GM23338 (cell line): ENCODE measurements around the gene COL4A1. TPM values are rescaled to one million over a fixed set of nuclear protein-coding genes. Genes with fewer than 3 reads are reported as not detected.

Experiments
- ATAC-seq: fragments of 200-7000 bp; cut with Tn5 transposase; 3 replicates; pipeline ENCODE4 v1.9.1; 2020
- DNase-seq: peaks from one replicate; pipeline ENCODE4 v3.0.0-alpha.2; 2015; ENCODE audit warnings: low spot score
- H2AFZ ChIP-seq: fragments of 200-600 bp; sonication (generic); 2 replicates; pipeline ENCODE4 v1.8.0; 2016; ENCODE audit warnings: antibody characterized with exemption, mild to moderate bottlenecking, moderate library complexity
- H3F3A ChIP-seq: fragments of 200-600 bp; sonication (generic); replicated peaks from 2 replicates; pipeline ENCODE4 v1.8.0; 2017; ENCODE audit warnings: antibody characterized with exemption, mixed run types, low read depth
- H3K27ac ChIP-seq: fragments of 200-600 bp; sonication (generic); 2 replicates; pipeline ENCODE4 v1.6.1; 2016; ENCODE audit warnings: low read depth
- H3K27me3 ChIP-seq: fragments of 200-600 bp; sonication (generic); 2 replicates; pipeline ENCODE4 v1.8.0; 2016; ENCODE audit warnings: mild to moderate bottlenecking, mixed run types, moderate library complexity; ENCODE audit not compliant: insufficient read depth
- H3K36me3 ChIP-seq: fragments of 200-600 bp; sonication (generic); 2 replicates; pipeline ENCODE4 v1.8.0; 2016; ENCODE audit warnings: mild to moderate bottlenecking; ENCODE audit not compliant: insufficient read depth
- H3K4me1 ChIP-seq: fragments of 200-600 bp; sonication (generic); 2 replicates; pipeline ENCODE4 v1.8.0; 2016; ENCODE audit warnings: mild to moderate bottlenecking, moderate library complexity; ENCODE audit not compliant: insufficient read depth
- H3K4me2 ChIP-seq: fragments of 200-600 bp; sonication (generic); 2 replicates; pipeline ENCODE4 v1.7.1; 2017; ENCODE audit warnings: mixed run types
- H3K4me3 ChIP-seq: fragments of 200-600 bp; sonication (generic); 2 replicates; pipeline ENCODE4 v1.6.1; 2016; ENCODE audit warnings: mixed run types
- H3K79me2 ChIP-seq: fragments of 200-600 bp; sonication (generic); replicated peaks from 2 replicates; pipeline ENCODE4 v1.8.0; 2017; ENCODE audit warnings: mild to moderate bottlenecking; ENCODE audit not compliant: insufficient read depth
- H3K9me2 ChIP-seq: fragments of 200-600 bp; sonication (generic); 2 replicates; pipeline ENCODE4 v1.8.0; 2017; ENCODE audit not compliant: insufficient read depth
- H4K20me1 ChIP-seq: fragments of 200-600 bp; sonication (generic); replicated peaks from 2 replicates; pipeline ENCODE4 v1.8.0; 2017; ENCODE audit warnings: mild to moderate bottlenecking; ENCODE audit not compliant: insufficient read depth
- H3K27ac Mint-ChIP-seq: 2 replicates; pipeline ENCODE4 v1.8.0; 2020; ENCODE audit warnings: inconsistent platforms, mild to moderate bottlenecking, moderate library complexity, mixed read lengths
- H3K27me3 Mint-ChIP-seq: 3 replicates; pipeline ENCODE4 v1.8.0; 2022; ENCODE audit warnings: low read depth, mild to moderate bottlenecking, moderate library complexity, mixed read lengths, inconsistent platforms; ENCODE audit not compliant: insufficient read depth, poor library complexity
- H3K36me3 Mint-ChIP-seq: 3 replicates; pipeline ENCODE4 v1.8.0; 2021; ENCODE audit warnings: low read depth, mild to moderate bottlenecking, inconsistent platforms, moderate library complexity, mixed read lengths
- H3K4me1 Mint-ChIP-seq: 3 replicates; pipeline ENCODE4 v1.8.0; 2020; ENCODE audit warnings: mild to moderate bottlenecking, inconsistent platforms, mixed read lengths
- H3K4me3 Mint-ChIP-seq: 3 replicates; pipeline ENCODE4 v1.8.0; 2021; ENCODE audit warnings: moderate library complexity, mild to moderate bottlenecking, inconsistent platforms, mixed read lengths
- H3K9me3 Mint-ChIP-seq: 3 replicates; pipeline ENCODE4 v1.8.0; 2020; ENCODE audit warnings: moderate library complexity, mild to moderate bottlenecking, inconsistent platforms, mixed read lengths
- CREB1 ChIP-seq: fragments of 250-450 bp; sonication (Bioruptor Pico); IDR thresholded peaks from 2 replicates; pipeline ENCODE4 v1.5.0; 2020; ENCODE audit warnings: low read depth, mild to moderate bottlenecking, moderate library complexity
- EZH2 ChIP-seq: fragments of 200-600 bp; sonication (generic); IDR thresholded peaks from one replicate; pipeline ENCODE4 v1.8.0; 2017; ENCODE audit warnings: antibody characterized with exemption, mild to moderate bottlenecking, low read depth; ENCODE audit not compliant: unreplicated experiment
- EZH2phosphoT487 ChIP-seq: fragments of 200-600 bp; sonication (generic); IDR thresholded peaks from one replicate; pipeline ENCODE4 v1.8.1; 2018; ENCODE audit warnings: antibody characterized with exemption; ENCODE audit not compliant: unreplicated experiment
- JUNB ChIP-seq: IDR thresholded peaks from one replicate; pipeline ENCODE4 v1.6.1; 2016; ENCODE audit warnings: antibody characterized with exemption; ENCODE audit not compliant: unreplicated experiment
- NANOG ChIP-seq: IDR thresholded peaks from 2 replicates; pipeline ENCODE4 v1.6.1; 2016; ENCODE audit warnings: antibody characterized with exemption, borderline replicate concordance
- POLR2AphosphoS5 ChIP-seq: IDR thresholded peaks from 2 replicates; pipeline ENCODE4 v1.6.1; 2016; ENCODE audit warnings: antibody characterized with exemption, low read depth
- STAT1 ChIP-seq: IDR thresholded peaks from one replicate; pipeline ENCODE4 v1.6.1; 2016; ENCODE audit warnings: antibody characterized with exemption; ENCODE audit not compliant: unreplicated experiment
- ZNF114 ChIP-seq: fragments of 250-450 bp; sonication (Bioruptor Pico); IDR thresholded peaks from 2 replicates; pipeline ENCODE4 v1.5.0; 2020; ENCODE audit warnings: mild to moderate bottlenecking, moderate library complexity
- ZNF331 ChIP-seq: fragments of 250-450 bp; sonication (Bioruptor Pico); IDR thresholded peaks from 2 replicates; pipeline ENCODE4 v1.5.0; 2020; ENCODE audit warnings: low read depth, mild to moderate bottlenecking, moderate library complexity
- polyA plus RNA-seq: library from polyadenylated mRNA; unstranded; fragments of >200 nt; fragmentation: Nextera tagmentation; extraction: Ambion mirVana; gene quantifications from 2 replicates; pipeline ENCODE4 v1.2.1, GENCODE V29; 2016
- total RNA-seq: library from RNA; depleted of rRNA; stranded (reverse); fragments of >200 nt; shearing (Covaris generic); gene quantifications from 2 replicates; pipeline ENCODE4 v1.2.3, GENCODE V29; 2014
- TF ChIP-seq, protein P1 (sequence below): IDR thresholded peaks from 2 replicates; pipeline ENCODE4 v1.6.1; 2016; ENCODE audit warnings: antibody characterized with exemption
- TF ChIP-seq, protein P2 (sequence below): IDR thresholded peaks from one replicate; pipeline ENCODE4 v1.6.1; 2018; ENCODE audit warnings: antibody characterized with exemption; ENCODE audit not compliant: unreplicated experiment
- TF ChIP-seq, protein P3 (sequence below): fragments of 250-450 bp; sonication (Bioruptor Pico); IDR thresholded peaks from 2 replicates; pipeline ENCODE4 v1.5.0; 2020; ENCODE audit warnings: mild to moderate bottlenecking, moderate library complexity
- TF ChIP-seq, protein P4 (sequence below), 2 experiments: fragments of 200-600 bp in 1 of 2; sonication (generic) in 1 of 2; conservative IDR thresholded peaks; 2 replicates each; pipeline versions ENCODE4 v1.5.1 to v1.6.1; 2016 to 2017; ENCODE audit warnings: antibody characterized with exemption in 2 of 2, low read depth in 2 of 2, mild to moderate bottlenecking in 2 of 2, moderate library complexity in 1 of 2

COL4A1 gene
- total and polyA plus RNA-seq, 2 experiments from 2014 or later = 39.1 to 110 TPM

DNA sequence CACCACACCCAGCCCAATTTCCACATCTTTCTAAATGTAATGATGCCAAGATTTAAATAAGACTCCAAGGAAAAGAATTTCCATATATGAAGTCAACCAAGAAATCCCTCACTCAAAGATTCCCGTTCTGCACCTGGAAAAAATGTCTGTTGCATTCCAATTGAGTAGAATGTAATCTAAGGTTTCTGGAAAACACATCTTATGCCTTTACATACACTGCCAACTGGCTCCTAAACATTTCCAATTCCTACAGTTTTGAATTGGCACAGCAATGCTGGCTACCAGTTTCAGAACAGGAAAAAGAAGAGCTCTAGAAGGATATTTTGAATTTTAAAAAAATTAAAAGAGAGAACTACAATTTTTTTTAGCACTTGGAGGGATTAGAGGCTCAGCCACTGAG, 43.1 kb upstream of the COL4A1 start:
- Mint-ChIP-seq H3K27me3 (peaks cover 6% of the 10 kb centered on the region), H3K9me3 (no peaks in the 10 kb centered on the region), H3K36me3 (no peaks in the 10 kb centered on the region), H3K4me3 (no peak overlapping the region), H3K4me1 (peaks cover 33% of the 10 kb centered on the region), H3K27ac (no peak overlapping the region)
- Histone ChIP-seq H3K4me3 (no peak overlapping the region), H3K36me3 (no peaks in the 10 kb centered on the region), H3K27ac (no peak overlapping the region), H3K79me2 (peaks cover 22% of the 10 kb centered on the region), H3K27me3 (no peaks in the 10 kb centered on the region), H2AFZ (no peak overlapping the region), H3F3A (no peaks in the 10 kb centered on the region), H4K20me1 (peaks cover 3% of the 10 kb centered on the region), H3K9me2 (no peaks in the 10 kb centered on the region), H3K4me1 (peaks cover 22% of the 10 kb centered on the region), H3K4me2 (no peak overlapping the region)
- ATAC-seq (no peak), DNase-seq (no peak)
- TF ChIP-seq, protein P1, sequence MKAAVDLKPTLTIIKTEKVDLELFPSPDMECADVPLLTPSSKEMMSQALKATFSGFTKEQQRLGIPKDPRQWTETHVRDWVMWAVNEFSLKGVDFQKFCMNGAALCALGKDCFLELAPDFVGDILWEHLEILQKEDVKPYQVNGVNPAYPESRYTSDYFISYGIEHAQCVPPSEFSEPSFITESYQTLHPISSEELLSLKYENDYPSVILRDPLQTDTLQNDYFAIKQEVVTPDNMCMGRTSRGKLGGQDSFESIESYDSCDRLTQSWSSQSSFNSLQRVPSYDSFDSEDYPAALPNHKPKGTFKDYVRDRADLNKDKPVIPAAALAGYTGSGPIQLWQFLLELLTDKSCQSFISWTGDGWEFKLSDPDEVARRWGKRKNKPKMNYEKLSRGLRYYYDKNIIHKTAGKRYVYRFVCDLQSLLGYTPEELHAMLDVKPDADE = no peak
- TF ChIP-seq JUNB (no peak), STAT1 (no peak), ZNF331 (CRISPR knock-in tag) (no peak), ZNF114 (CRISPR knock-in tag) (no peak), EZH2 (no peak), NANOG (no peak), EZH2phosphoT487 (no peak), CREB1 (no peak), POLR2AphosphoS5 (no peak)
- TF ChIP-seq, protein P2, sequence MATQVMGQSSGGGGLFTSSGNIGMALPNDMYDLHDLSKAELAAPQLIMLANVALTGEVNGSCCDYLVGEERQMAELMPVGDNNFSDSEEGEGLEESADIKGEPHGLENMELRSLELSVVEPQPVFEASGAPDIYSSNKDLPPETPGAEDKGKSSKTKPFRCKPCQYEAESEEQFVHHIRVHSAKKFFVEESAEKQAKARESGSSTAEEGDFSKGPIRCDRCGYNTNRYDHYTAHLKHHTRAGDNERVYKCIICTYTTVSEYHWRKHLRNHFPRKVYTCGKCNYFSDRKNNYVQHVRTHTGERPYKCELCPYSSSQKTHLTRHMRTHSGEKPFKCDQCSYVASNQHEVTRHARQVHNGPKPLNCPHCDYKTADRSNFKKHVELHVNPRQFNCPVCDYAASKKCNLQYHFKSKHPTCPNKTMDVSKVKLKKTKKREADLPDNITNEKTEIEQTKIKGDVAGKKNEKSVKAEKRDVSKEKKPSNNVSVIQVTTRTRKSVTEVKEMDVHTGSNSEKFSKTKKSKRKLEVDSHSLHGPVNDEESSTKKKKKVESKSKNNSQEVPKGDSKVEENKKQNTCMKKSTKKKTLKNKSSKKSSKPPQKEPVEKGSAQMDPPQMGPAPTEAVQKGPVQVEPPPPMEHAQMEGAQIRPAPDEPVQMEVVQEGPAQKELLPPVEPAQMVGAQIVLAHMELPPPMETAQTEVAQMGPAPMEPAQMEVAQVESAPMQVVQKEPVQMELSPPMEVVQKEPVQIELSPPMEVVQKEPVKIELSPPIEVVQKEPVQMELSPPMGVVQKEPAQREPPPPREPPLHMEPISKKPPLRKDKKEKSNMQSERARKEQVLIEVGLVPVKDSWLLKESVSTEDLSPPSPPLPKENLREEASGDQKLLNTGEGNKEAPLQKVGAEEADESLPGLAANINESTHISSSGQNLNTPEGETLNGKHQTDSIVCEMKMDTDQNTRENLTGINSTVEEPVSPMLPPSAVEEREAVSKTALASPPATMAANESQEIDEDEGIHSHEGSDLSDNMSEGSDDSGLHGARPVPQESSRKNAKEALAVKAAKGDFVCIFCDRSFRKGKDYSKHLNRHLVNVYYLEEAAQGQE = no peak
- TF ChIP-seq, protein P3, sequence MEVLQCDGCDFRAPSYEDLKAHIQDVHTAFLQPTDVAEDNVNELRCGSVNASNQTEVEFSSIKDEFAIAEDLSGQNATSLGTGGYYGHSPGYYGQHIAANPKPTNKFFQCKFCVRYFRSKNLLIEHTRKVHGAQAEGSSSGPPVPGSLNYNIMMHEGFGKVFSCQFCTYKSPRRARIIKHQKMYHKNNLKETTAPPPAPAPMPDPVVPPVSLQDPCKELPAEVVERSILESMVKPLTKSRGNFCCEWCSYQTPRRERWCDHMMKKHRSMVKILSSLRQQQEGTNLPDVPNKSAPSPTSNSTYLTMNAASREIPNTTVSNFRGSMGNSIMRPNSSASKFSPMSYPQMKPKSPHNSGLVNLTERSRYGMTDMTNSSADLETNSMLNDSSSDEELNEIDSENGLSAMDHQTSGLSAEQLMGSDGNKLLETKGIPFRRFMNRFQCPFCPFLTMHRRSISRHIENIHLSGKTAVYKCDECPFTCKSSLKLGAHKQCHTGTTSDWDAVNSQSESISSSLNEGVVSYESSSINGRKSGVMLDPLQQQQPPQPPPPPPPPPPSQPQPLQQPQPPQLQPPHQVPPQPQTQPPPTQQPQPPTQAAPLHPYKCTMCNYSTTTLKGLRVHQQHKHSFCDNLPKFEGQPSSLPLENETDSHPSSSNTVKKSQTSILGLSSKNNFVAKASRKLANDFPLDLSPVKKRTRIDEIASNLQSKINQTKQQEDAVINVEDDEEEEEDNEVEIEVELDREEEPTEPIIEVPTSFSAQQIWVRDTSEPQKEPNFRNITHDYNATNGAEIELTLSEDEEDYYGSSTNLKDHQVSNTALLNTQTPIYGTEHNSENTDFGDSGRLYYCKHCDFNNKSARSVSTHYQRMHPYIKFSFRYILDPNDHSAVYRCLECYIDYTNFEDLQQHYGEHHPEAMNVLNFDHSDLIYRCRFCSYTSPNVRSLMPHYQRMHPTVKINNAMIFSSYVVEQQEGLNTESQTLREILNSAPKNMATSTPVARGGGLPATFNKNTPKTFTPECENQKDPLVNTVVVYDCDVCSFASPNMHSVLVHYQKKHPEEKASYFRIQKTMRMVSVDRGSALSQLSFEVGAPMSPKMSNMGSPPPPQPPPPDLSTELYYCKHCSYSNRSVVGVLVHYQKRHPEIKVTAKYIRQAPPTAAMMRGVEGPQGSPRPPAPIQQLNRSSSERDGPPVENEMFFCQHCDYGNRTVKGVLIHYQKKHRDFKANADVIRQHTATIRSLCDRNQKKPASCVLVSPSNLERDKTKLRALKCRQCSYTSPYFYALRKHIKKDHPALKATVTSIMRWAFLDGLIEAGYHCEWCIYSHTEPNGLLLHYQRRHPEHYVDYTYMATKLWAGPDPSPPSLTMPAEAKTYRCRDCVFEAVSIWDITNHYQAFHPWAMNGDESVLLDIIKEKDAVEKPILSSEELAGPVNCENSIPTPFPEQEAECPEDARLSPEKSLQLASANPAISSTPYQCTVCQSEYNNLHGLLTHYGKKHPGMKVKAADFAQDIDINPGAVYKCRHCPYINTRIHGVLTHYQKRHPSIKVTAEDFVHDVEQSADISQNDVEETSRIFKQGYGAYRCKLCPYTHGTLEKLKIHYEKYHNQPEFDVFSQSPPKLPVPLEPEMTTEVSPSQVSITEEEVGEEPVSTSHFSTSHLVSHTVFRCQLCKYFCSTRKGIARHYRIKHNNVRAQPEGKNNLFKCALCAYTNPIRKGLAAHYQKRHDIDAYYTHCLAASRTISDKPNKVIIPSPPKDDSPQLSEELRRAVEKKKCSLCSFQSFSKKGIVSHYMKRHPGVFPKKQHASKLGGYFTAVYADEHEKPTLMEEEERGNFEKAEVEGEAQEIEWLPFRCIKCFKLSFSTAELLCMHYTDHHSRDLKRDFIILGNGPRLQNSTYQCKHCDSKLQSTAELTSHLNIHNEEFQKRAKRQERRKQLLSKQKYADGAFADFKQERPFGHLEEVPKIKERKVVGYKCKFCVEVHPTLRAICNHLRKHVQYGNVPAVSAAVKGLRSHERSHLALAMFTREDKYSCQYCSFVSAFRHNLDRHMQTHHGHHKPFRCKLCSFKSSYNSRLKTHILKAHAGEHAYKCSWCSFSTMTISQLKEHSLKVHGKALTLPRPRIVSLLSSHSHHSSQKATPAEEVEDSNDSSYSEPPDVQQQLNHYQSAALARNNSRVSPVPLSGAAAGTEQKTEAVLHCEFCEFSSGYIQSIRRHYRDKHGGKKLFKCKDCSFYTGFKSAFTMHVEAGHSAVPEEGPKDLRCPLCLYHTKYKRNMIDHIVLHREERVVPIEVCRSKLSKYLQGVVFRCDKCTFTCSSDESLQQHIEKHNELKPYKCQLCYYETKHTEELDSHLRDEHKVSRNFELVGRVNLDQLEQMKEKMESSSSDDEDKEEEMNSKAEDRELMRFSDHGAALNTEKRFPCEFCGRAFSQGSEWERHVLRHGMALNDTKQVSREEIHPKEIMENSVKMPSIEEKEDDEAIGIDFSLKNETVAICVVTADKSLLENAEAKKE (CRISPR knock-in tag) = no peak
- TF ChIP-seq, protein P4, sequence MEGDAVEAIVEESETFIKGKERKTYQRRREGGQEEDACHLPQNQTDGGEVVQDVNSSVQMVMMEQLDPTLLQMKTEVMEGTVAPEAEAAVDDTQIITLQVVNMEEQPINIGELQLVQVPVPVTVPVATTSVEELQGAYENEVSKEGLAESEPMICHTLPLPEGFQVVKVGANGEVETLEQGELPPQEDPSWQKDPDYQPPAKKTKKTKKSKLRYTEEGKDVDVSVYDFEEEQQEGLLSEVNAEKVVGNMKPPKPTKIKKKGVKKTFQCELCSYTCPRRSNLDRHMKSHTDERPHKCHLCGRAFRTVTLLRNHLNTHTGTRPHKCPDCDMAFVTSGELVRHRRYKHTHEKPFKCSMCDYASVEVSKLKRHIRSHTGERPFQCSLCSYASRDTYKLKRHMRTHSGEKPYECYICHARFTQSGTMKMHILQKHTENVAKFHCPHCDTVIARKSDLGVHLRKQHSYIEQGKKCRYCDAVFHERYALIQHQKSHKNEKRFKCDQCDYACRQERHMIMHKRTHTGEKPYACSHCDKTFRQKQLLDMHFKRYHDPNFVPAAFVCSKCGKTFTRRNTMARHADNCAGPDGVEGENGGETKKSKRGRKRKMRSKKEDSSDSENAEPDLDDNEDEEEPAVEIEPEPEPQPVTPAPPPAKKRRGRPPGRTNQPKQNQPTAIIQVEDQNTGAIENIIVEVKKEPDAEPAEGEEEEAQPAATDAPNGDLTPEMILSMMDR (conservative IDR thresholded peaks at IDR 0.05; ENCODE audit: low read depth in 2 of 2) = no peak
